K562 (cell line): ENCODE measurements around the gene MTMR3. TPM values are rescaled to one million over a fixed set of nuclear protein-coding genes. Genes with fewer than 3 reads are reported as not detected.
"Not testable (repeated sequence)": the region's sequence is repeated elsewhere in the genome, so short reads cannot be mapped to it uniquely, and the experiment has no call there.

ENCODE experiments used
- ATAC-seq: fragments of 200-7000 bp; cut with Tn5 transposase; 3 replicates; pipeline ENCODE4 v1.9.1; 2020; ENCODE audit warnings: moderate library complexity
- BruUV-seq: library from RNA; stranded (reverse); fragments of 400-500 nt; replicated peaks from 2 replicates; lab custom pipeline; 2021; lab: Mats Ljungman, UMichigan
- CTCF ChIA-PET: fragments of 300-600 bp; formaldehyde crosslinking; extraction: SDS; loops from one replicate; lab custom pipeline; 2021; ENCODE audit warnings: low intra/inter-chr PET ratio; lab: Yijun Ruan, JAX
- POLR2A ChIA-PET: fragments of 300-600, 350-650 bp; sonication (Branson Sonifier 250); formaldehyde crosslinking; extraction: SDS; loops from one replicate; lab custom pipeline; 2021; ENCODE audit warnings: antibody characterized with exemption, inconsistent platforms; lab: Yijun Ruan, JAX
- DNase-seq, 4 experiments: peaks; one replicate each; pipeline versions ENCODE4 v3.0.0 to v3.0.0-alpha.2; 2011 to 2018; ENCODE audit warnings: low spot score in 3 of 4, mixed read lengths in 3 of 4; ENCODE audit errors: extremely low read depth in 1 of 4
- FAIRE-seq: peaks from 2 replicates; lab custom pipeline; 2011; peaks lifted over from hg19 to GRCh38; lab: Jason Lieb, UNC
- H2AFZ ChIP-seq: 2 replicates; pipeline ENCODE4 v1.6.0; 2011; ENCODE audit warnings: low read depth, low read length, control low read depth, inconsistent platforms
- H3K27ac ChIP-seq: fragments of 200-600 bp; 3 replicates; pipeline ENCODE4 v1.8.0; 2011; ENCODE audit warnings: low read depth, mild to moderate bottlenecking, control low read depth, inconsistent platforms, low read length, moderate library complexity, mixed read lengths; ENCODE audit errors: extremely low read depth
- H3K27me3 ChIP-seq, 2 experiments: fragments of 300-600 bp in 1 of 2; 2 replicates in 1 of 2; 3 replicates in 1 of 2; pipeline versions ENCODE4 v1.6.0 to v1.8.0; 2011; ENCODE audit warnings: inconsistent platforms in 2 of 2, low read length in 2 of 2, mild to moderate bottlenecking in 1 of 2, mixed read lengths in 1 of 2, moderate library complexity in 1 of 2; ENCODE audit not compliant: control insufficient read depth in 2 of 2, insufficient read depth in 2 of 2
- H3K36me3 ChIP-seq: fragments of 300-600 bp; 3 replicates; pipeline ENCODE4 v1.8.0; 2011; ENCODE audit warnings: mild to moderate bottlenecking, low read length, inconsistent platforms; ENCODE audit not compliant: control insufficient read depth, insufficient read depth
- H3K4me1 ChIP-seq, 2 experiments: fragments of 200-600 bp in 1 of 2; replicated peaks in 1 of 2; 2 replicates in 1 of 2; 3 replicates in 1 of 2; pipeline versions ENCODE4 v1.5.1 to v1.8.0; 2011; ENCODE audit warnings: inconsistent platforms in 2 of 2, low read length in 2 of 2, mild to moderate bottlenecking in 1 of 2, mixed read lengths in 1 of 2, moderate library complexity in 1 of 2; ENCODE audit not compliant: control insufficient read depth in 2 of 2, insufficient read depth in 2 of 2
- H3K4me2 ChIP-seq: 2 replicates; pipeline ENCODE4 v1.6.1; 2011; ENCODE audit warnings: low read length, control low read depth, inconsistent platforms, mixed read lengths; ENCODE audit not compliant: insufficient read depth
- H3K4me3 ChIP-seq: fragments of 200-600 bp; sonication (generic), shearing (Covaris generic); 2 replicates; pipeline ENCODE4 v1.5.1; 2016; ENCODE audit warnings: control low read depth, inconsistent platforms
- H3K79me2 ChIP-seq: fragments of 200-600 bp; 3 replicates; pipeline ENCODE4 v1.8.0; 2011; ENCODE audit warnings: low read length, inconsistent platforms; ENCODE audit not compliant: control insufficient read depth, insufficient read depth
- H3K9ac ChIP-seq, 2 experiments: 2 replicates each; pipeline versions ENCODE4 v1.6.0 to v1.6.1; 2011; ENCODE audit warnings: low read depth in 2 of 2, low read length in 2 of 2, control low read depth in 1 of 2, inconsistent platforms in 1 of 2, mild to moderate bottlenecking in 1 of 2, mixed read lengths in 1 of 2; ENCODE audit not compliant: insufficient read depth in 1 of 2
- H3K9me1 ChIP-seq: one replicate; pipeline ENCODE4 v1.6.0; 2011; ENCODE audit warnings: inconsistent platforms, mild to moderate bottlenecking, low read length, moderate library complexity; ENCODE audit not compliant: control insufficient read depth, insufficient read depth
- H3K9me3 ChIP-seq: replicated peaks from 2 replicates; pipeline ENCODE4 v1.5.1; 2011; ENCODE audit warnings: low read depth, low read length, inconsistent platforms; ENCODE audit not compliant: control insufficient read depth, insufficient read depth
- H4K20me1 ChIP-seq: replicated peaks from 2 replicates; pipeline ENCODE4 v1.6.1; 2011; ENCODE audit warnings: low read length, inconsistent platforms, mixed read lengths; ENCODE audit not compliant: control insufficient read depth, insufficient read depth
- COPS2 ChIP-seq: fragments of 450-650 bp; conservative IDR thresholded peaks from 2 replicates; pipeline ENCODE4 v1.6.1; 2016; ENCODE audit warnings: mild to moderate bottlenecking, moderate library complexity
- ILK ChIP-seq: fragments of 450-650 bp; IDR thresholded peaks from 2 replicates; pipeline ENCODE4 v1.6.1; 2016; ENCODE audit warnings: missing genetic modification characterization, low read depth, mild to moderate bottlenecking, missing compliant biosample characterization, moderate library complexity, borderline replicate concordance
- IRF9 ChIP-seq: fragments of 450-650 bp; IDR thresholded peaks from 2 replicates; pipeline ENCODE4 v1.6.1; 2016; ENCODE audit warnings: missing biosample characterization, missing genetic modification characterization
- KDM1A ChIP-seq, 2 experiments: fragments of 450-650 bp; IDR thresholded peaks; 2 replicates each; pipeline ENCODE4 v1.6.1; 2016; ENCODE audit warnings: mild to moderate bottlenecking in 2 of 2
- LARP7 ChIP-seq: fragments of 450-650 bp; IDR thresholded peaks from 2 replicates; pipeline ENCODE4 v1.6.1; 2016
- MCM2 ChIP-seq: fragments of 450-650 bp; IDR thresholded peaks from 2 replicates; pipeline ENCODE4 v1.6.1; 2017; ENCODE audit warnings: low read depth, mild to moderate bottlenecking
- MEF2D ChIP-seq: conservative IDR thresholded peaks from 2 replicates; pipeline ENCODE4 v1.6.1; 2016; ENCODE audit warnings: low read depth, missing genetic modification characterization, missing compliant biosample characterization
- MIER1 ChIP-seq: fragments of 450-650 bp; IDR thresholded peaks from 2 replicates; pipeline ENCODE4 v1.6.1; 2016; ENCODE audit warnings: antibody characterized with exemption, mild to moderate bottlenecking, low read depth
- POLR2G ChIP-seq: fragments of 200-400 bp; formaldehyde crosslinking; IDR thresholded peaks from 2 replicates; pipeline ENCODE4 v1.6.1; 2017; ENCODE audit warnings: low read depth, mild to moderate bottlenecking, antibody characterized with exemption, low read length, moderate library complexity
- POLR3G ChIP-seq: IDR thresholded peaks from 2 replicates; pipeline ENCODE4 v1.6.1; 2011; ENCODE audit not compliant: insufficient read length, insufficient replicate concordance; ENCODE audit errors: extremely low read depth
- ZNF146 ChIP-seq: IDR thresholded peaks from one replicate; pipeline ENCODE4 v1.6.1; 2018; ENCODE audit warnings: missing compliant biosample characterization; ENCODE audit not compliant: unreplicated experiment
- ZNF431 ChIP-seq: sonication (generic); formaldehyde crosslinking; IDR thresholded peaks from 2 replicates; pipeline ENCODE4 v1.8.0; 2022; ENCODE audit warnings: mild to moderate bottlenecking, missing genetic modification reagents
- ZNF780A ChIP-seq: fragments of 250-450 bp; sonication (Bioruptor Pico); IDR thresholded peaks from 2 replicates; pipeline ENCODE4 v1.5.0; 2021; ENCODE audit warnings: mild to moderate bottlenecking
- ZNF79 ChIP-seq: fragments of 250-450 bp; sonication (Bioruptor Pico); IDR thresholded peaks from 2 replicates; pipeline ENCODE4 v1.4.0; 2020; ENCODE audit warnings: low read depth, mild to moderate bottlenecking, moderate library complexity
- WGBS: fragments of 100-300 bp; shearing (Covaris generic); methylation state at CpG from one replicate; pipeline ENCODE4 v1.1.6; 2016; ENCODE audit warnings: low coverage, mixed read lengths; ENCODE audit not compliant: insufficient coverage; ENCODE audit errors: missing lambda C conversion rate; 5-methylcytosine and 5-hydroxymethylcytosine counted together
- in situ Hi-C: fragments of 300-500 bp; cut with MboI; formaldehyde crosslinking; loops from 4 replicates; pipeline ENCODE4 v1.15.0; 2018; ENCODE audit warnings: inconsistent platforms, mixed read lengths
- intact Hi-C: fragments of 100-400 bp; cut with micrococcal nuclease; formaldehyde crosslinking; loops from 2 replicates; pipeline ENCODE4 v1.14.2; 2022
- polyA plus RNA-seq, 8 experiments: library from polyadenylated mRNA; depleted of rRNA in 4 of 8; stranded (reverse) in 5 of 8; unstranded in 3 of 8; fragments of >200 nt; fragmentation: Nextera tagmentation in 2 of 8; fragmentation: Illumina TruSeq in 1 of 8; extraction: Ambion mirVana in 2 of 8; extraction: Trizol in 1 of 8; gene quantifications; 2 replicates each; pipeline versions ENCODE4 v1.2.1 to v1.2.3, GENCODE V29; 2011 to 2014; ENCODE audit warnings: inconsistent platforms in 1 of 8, missing spikeins in 1 of 8
- total RNA-seq, 7 experiments: library from RNA; depleted of rRNA in 6 of 7; stranded (reverse); fragments of >200 nt in 6 of 7; fragmentation: Illumina TruSeq in 2 of 7; extraction: Trizol in 2 of 7; gene quantifications; 2 replicates each; pipeline versions ENCODE4 v1.2.1 to v1.2.3, GENCODE V29; 2011 to 2021; ENCODE audit warnings: low replicate concordance in 1 of 7

The MTMR3 gene
- total and polyA plus RNA-seq, 9 of the 15 experiments (the other 6 are each of a cell fraction or from before 2014, with no cell fraction given), result 1.6 to 13.7 (median 7.9) TPM

DNA sequence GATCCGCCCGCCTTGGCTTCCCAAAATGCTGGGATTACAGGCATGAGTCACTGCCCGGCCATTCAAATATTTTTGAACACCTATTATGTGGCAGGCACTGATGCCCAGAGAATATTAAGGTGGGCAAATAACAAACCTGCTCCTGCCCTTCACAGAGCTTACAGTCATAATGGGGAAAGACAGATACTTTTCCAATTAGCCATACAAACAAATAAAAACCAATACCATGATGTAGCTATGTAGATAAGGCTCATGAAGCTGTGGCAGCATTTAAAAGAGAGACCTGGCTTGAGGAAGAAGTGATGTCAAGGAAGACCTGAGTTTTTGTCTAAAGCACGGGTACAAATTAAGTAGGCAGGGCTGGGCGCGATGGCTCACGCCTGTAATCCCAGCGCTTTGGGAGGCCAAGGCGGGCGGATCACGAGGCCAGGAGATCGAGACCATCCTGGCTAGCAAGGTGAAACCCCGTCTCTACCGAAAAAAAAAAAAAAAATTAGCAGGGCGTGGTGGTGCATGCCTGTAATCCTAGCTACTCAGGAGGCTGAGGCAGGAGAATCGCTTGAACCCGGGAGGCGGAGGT, 46.1 kb upstream of the MTMR3 start:
- ATAC-seq, BruUV-seq, intact Hi-C loops, H3K27ac ChIP-seq, H4K20me1 ChIP-seq, DNase-seq, H3K9ac ChIP-seq, CTCF ChIA-PET, H3K9me1 ChIP-seq, H3K27me3 ChIP-seq, H3K4me2 ChIP-seq, in situ Hi-C loops, H3K9me3 ChIP-seq, H2AFZ ChIP-seq, FAIRE-seq: not testable (repeated sequence)
- POLR2A ChIA-PET, result interaction anchor here (1.1 kb wide), 2 partner anchors 30 to 34 kb away, joined by 3 to 4 read pairs; no protein-coding TSS in a partner anchor
- WGBS, result 92% methylated on average over 16 of the region's 18 CpGs
- Histone ChIP-seq H3K36me3 (peaks cover 24% of the 10 kb centered on the region), H3K4me1 (peaks cover 10 to 23% of the 10 kb centered on the region in 2 experiments), H3K79me2 (peaks cover 17% of the 10 kb centered on the region), H3K4me3 (peak overlapping the region; percentile 93; the same call in 1 of the 2 replicates)

- ChIA-PET POLR2A (interaction anchor here (0.6 to 1.3 kb wide), 9 partner anchors 8 to 994 kb away, joined by 3 to 5 read pairs (median 3); no protein-coding TSS in a partner anchor), CTCF (no interaction called here)
- H3K9ac ChIP-seq, result peak within 1 kb of the TSS; percentile 80 to 89
- FAIRE-seq (peak; percentile 94), DNase-seq (peak; percentile 94 to 97 (median 96)), ATAC-seq (peak; percentile 98)
- peak within 1 kb of the TSS; percentile 95 for H3K4me2 ChIP-seq
- 1% methylated on average over 22 of the region's 54 CpGs for WGBS
- peak within 1 kb of the TSS; percentile 95 for H2AFZ ChIP-seq
- in situ Hi-C loops, result no loop called here
- H3K27me3 ChIP-seq, result no peaks in the 10 kb centered on the region
- no peaks in the 10 kb centered on the region for H3K9me1 ChIP-seq
- intact Hi-C loops, result loop anchor here (1.0 kb wide), 1 partner anchor 17 kb away; no protein-coding TSS in a partner anchor
- H3K27ac ChIP-seq, result peak within 1 kb of the TSS; percentile 84
- peaks cover 18% of the 10 kb centered on the region for H3K36me3 ChIP-seq
- H3K4me3 ChIP-seq, result peak within 1 kb of the TSS; percentile 93
- TSS peak; percentile 63 for BruUV-seq
- H3K4me1 ChIP-seq, result peaks cover 10 to 18% of the 10 kb centered on the region in 2 experiments; a peak in 4 of 5 replicates
- peaks cover 17% of the 10 kb centered on the region for H3K79me2 ChIP-seq
- H3K9me3 ChIP-seq, result no peaks in the 10 kb centered on the region; the same call in 1 of the 2 replicates
- no peaks in the 10 kb centered on the region for H4K20me1 ChIP-seq
- no peak for TF ChIP-seq ZNF146 (CRISPR knock-in tag)
- TF ChIP-seq ZNF79, result no peak
- peak; percentile 91 for TF ChIP-seq POLR2G
- TF ChIP-seq ZNF431 (CRISPR knock-in tag), result peak; percentile 39; the same call in 1 of the 2 replicates
- no peak for TF ChIP-seq ILK (tag)
- TF ChIP-seq ZNF780A (CRISPR knock-in tag), result no peak
- no peak for TF ChIP-seq MIER1
- no peak for TF ChIP-seq POLR3G
- no peak for TF ChIP-seq LARP7
- TF ChIP-seq COPS2, result no peak
- no peak for TF ChIP-seq MEF2D (tag)
- peak in 1 of 2 experiments; percentile 40; a peak in 1 of 4 replicates for TF ChIP-seq KDM1A (IDR thresholded peaks at IDR 0.05)
- no peak for TF ChIP-seq MCM2
- TF ChIP-seq IRF9 (tag), result no peak
These were observed 45.0 kb upstream of the MTMR3 start, which contains the start of gene ASCC2 for GRCh38 chr22:29837741-29838598. Gene ASCC2 (minus strand): TSS chr22:29838274. CDS start chr22:29832325, 5,949 bp downstream.
